Endodermal cell (in vitro differentiated cells): ENCODE results near the gene RINL. TPM values are rescaled to one million over a fixed set of nuclear protein-coding genes. Genes with fewer than 3 reads are reported as not detected.

Experiments used
- DNase-seq: peaks from one replicate; pipeline ENCODE4 v3.0.0-alpha.2; 2017
- H3K27ac ChIP-seq: 2 replicates; pipeline ENCODE4 v1.5.1; 2013; ENCODE audit warnings: mild to moderate bottlenecking, low read depth, low read length, moderate library complexity
- H3K27me3 ChIP-seq: 2 replicates; pipeline ENCODE4 v1.6.1; 2013; ENCODE audit warnings: mild to moderate bottlenecking, low read length, moderate library complexity; ENCODE audit not compliant: insufficient read depth, control insufficient read depth, poor library complexity, severe bottlenecking
- H3K36me3 ChIP-seq: 2 replicates; pipeline ENCODE4 v1.7.0; 2013; ENCODE audit warnings: mild to moderate bottlenecking, low read length, moderate library complexity; ENCODE audit not compliant: control insufficient read depth, insufficient read depth
- H3K4me1 ChIP-seq: one replicate; pipeline ENCODE4 v1.7.0; 2013; ENCODE audit warnings: low read length; ENCODE audit not compliant: control insufficient read depth, insufficient read depth
- H3K4me3 ChIP-seq: 2 replicates; pipeline ENCODE4 v1.5.1; 2013; ENCODE audit warnings: mild to moderate bottlenecking, low read length, moderate library complexity
- H3K9ac ChIP-seq: 2 replicates; pipeline ENCODE4 v1.6.1; 2013; ENCODE audit warnings: mild to moderate bottlenecking, low read length, moderate library complexity; ENCODE audit not compliant: poor library complexity, severe bottlenecking; ENCODE audit errors: extremely low read depth
- H3K9me3 ChIP-seq: 2 replicates; pipeline ENCODE4 v1.6.1; 2013; ENCODE audit warnings: mild to moderate bottlenecking, low read length, moderate library complexity; ENCODE audit not compliant: control insufficient read depth
- H3K27ac Mint-ChIP-seq: 2 replicates; pipeline ENCODE4 v1.8.0; 2020; ENCODE audit warnings: mixed read lengths
- H3K27me3 Mint-ChIP-seq: 2 replicates; pipeline ENCODE4 v1.8.0; 2021; ENCODE audit warnings: mild to moderate bottlenecking, mixed read lengths; ENCODE audit not compliant: insufficient read depth
- H3K36me3 Mint-ChIP-seq: 2 replicates; pipeline ENCODE4 v1.8.0; 2020; ENCODE audit warnings: low read depth, mixed read lengths
- H3K4me1 Mint-ChIP-seq: 2 replicates; pipeline ENCODE4 v1.8.0; 2020; ENCODE audit warnings: mixed read lengths
- H3K4me3 Mint-ChIP-seq: 2 replicates; pipeline ENCODE4 v1.8.0; 2020; ENCODE audit warnings: mild to moderate bottlenecking, moderate library complexity, mixed read lengths
- H3K9me3 Mint-ChIP-seq: 2 replicates; pipeline ENCODE4 v1.8.0; 2020; ENCODE audit warnings: mild to moderate bottlenecking, mixed read lengths
- WGBS, 2 experiments: methylation state at CpG; one replicate each; pipeline versions ENCODE4 v1.1.5 to v1.1.7; 2013; ENCODE audit warnings: missing lambda C conversion rate in 2 of 2, mixed read lengths in 1 of 2; ENCODE audit not compliant: insufficient coverage in 1 of 2, insufficient read length in 1 of 2; 5-methylcytosine and 5-hydroxymethylcytosine counted together
- long read RNA-seq, 4 experiments: library from polyadenylated mRNA in 2 of 4; library from RNA in 1 of 4; library from capped mRNA in 1 of 4; stranded (forward) in 3 of 4; unstranded in 1 of 4; transcript quantifications; one replicate each; pipeline ENCODE4 v2.0.0, GENCODE V29; 2020 to 2021; ENCODE audit warnings: inconsistent platforms in 1 of 4
- polyA plus RNA-seq, 2 experiments: library from polyadenylated mRNA; stranded (reverse); fragments of 50-300 nt; gene quantifications; one replicate each; pipeline ENCODE4 v1.2.3, GENCODE V29; 2013
- total RNA-seq, 2 donors: library from RNA; stranded (reverse); fragmentation: NEBNext Ultra II Directional in 1 of 2; extraction: Animal tissue kit (Norgen Biotek cat#: 25700) in 1 of 2; gene quantifications; 2 replicates in 1 of 2; 3 replicates in 1 of 2; pipeline ENCODE4 v1.2.1, GENCODE V29; 2021
- TF ChIP-seq, protein P1 (sequence below): fragments of 200-600 bp; sonication (generic); conservative IDR thresholded peaks from 2 replicates; pipeline ENCODE4 v1.5.0; 2021; ENCODE audit warnings: antibody characterized with exemption, mild to moderate bottlenecking

Gene RINL, protein sequence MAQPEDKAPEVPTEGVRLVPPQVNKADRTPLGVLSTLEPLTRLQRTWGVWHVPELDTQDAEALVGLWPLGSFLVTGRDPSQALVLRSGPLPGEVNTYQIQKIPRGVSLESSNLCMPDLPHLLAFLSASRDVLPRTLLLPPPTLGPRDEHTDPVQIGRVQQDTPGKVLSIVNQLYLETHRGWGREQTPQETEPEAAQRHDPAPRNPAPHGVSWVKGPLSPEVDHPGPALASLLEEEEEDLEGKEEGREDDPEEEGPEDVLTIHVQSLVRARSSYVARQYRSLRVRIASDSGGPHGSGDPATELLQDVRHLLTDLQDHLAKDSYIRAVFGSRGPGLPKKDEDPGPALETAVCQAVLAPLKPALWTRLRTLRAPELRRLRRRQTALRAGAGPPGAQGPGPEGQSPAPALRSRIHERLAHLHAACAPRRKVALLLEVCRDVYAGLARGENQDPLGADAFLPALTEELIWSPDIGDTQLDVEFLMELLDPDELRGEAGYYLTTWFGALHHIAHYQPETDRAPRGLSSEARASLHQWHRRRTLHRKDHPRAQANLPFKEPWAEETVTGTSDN
- 1 to 10 TPM; 4.8 to 6.7 TPM for total RNA-seq
- 1.7 TPM for polyA plus RNA-seq (2013, experiment 1 of 2)
- 1.9 TPM for polyA plus RNA-seq (2013, experiment 2 of 2)
- long read RNA-seq, experiment 1, partial matches to known transcripts: 0 of 1 reads
- long read RNA-seq, experiment 1, other reads (novel, unspliced or antisense): 1 of 1 reads
- long read RNA-seq, experiment 2, partial matches to known transcripts: 0 of 1 reads
- long read RNA-seq, experiment 2, other reads (novel, unspliced or antisense): 1 of 1 reads
- long read RNA-seq, experiment 3: 0 reads
- long read RNA-seq, experiment 4, partial matches to known transcripts: 0 of 5 reads
- long read RNA-seq, experiment 4, other reads (novel, unspliced or antisense): 2 of 5 reads

DNA sequence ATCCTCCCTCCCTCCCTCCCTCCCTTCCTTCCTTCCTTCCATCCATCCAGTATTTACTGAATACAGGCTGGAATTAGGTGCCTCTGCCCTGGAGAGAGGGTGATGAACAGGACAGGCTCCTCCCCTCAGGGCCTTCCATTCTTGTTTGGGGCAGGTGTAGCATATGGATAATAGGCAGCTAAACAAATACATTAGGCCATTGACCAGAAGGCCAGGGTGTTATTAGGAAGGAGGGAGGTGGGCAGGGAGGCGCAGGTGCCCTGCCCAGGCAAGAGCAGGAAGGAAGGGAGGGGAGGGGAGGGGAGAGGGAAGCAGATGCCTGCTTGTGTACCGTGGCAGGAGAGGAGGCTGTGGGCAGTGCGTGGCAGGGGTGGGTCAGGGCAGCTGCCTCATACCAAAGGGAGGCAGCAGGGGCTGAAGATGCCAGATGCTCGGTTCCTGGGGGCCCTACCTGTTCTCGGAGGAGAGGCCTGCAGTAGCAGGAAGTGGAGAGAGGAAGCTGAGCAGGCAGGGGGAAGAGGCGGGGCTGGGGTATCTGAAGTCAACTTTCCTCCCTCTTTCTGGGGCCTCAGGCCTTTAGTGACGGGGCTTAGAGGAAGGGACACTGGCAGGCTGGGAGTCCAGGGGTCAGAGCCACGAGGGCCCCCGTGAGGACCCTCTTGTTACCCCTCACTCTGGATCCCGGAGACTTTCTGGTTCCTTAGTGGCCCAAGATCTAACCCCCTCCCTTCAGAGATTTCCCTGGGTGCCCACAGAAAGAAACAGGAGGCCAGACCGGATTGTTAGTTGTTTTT lies at the start of gene RINL:
TSS of gene RINL (minus strand) at position 495 of the 794 bp plus-strand sequence. CDS start 1,533 bp downstream, outside the sequence.
- Histone ChIP-seq H3K27ac (no peak within 1 kb of the TSS), H3K9me3 (no peaks in the 10 kb centered on the region), H3K36me3 (no peaks in the 10 kb centered on the region), H3K27me3 (no peaks in the 10 kb centered on the region), H3K4me3 (no peak within 1 kb of the TSS), H3K9ac (no peak within 1 kb of the TSS), H3K4me1 (no peaks in the 10 kb centered on the region)
- H3K4me1 Mint-ChIP-seq: no peaks in the 10 kb centered on the region
- H3K4me3 Mint-ChIP-seq: no peak within 1 kb of the TSS
- no peaks in the 10 kb centered on the region for H3K36me3 Mint-ChIP-seq
- TF ChIP-seq, protein P1, sequence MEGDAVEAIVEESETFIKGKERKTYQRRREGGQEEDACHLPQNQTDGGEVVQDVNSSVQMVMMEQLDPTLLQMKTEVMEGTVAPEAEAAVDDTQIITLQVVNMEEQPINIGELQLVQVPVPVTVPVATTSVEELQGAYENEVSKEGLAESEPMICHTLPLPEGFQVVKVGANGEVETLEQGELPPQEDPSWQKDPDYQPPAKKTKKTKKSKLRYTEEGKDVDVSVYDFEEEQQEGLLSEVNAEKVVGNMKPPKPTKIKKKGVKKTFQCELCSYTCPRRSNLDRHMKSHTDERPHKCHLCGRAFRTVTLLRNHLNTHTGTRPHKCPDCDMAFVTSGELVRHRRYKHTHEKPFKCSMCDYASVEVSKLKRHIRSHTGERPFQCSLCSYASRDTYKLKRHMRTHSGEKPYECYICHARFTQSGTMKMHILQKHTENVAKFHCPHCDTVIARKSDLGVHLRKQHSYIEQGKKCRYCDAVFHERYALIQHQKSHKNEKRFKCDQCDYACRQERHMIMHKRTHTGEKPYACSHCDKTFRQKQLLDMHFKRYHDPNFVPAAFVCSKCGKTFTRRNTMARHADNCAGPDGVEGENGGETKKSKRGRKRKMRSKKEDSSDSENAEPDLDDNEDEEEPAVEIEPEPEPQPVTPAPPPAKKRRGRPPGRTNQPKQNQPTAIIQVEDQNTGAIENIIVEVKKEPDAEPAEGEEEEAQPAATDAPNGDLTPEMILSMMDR: no peak
- 86 to 100% methylated on average over 1 to 11 of the region's 11 CpGs for WGBS, 2 experiments
- H3K9me3 Mint-ChIP-seq: no peaks in the 10 kb centered on the region
- H3K27me3 Mint-ChIP-seq: no peaks in the 10 kb centered on the region
- peak; percentile 68 for DNase-seq
- no peak within 1 kb of the TSS for H3K27ac Mint-ChIP-seq

DNA sequence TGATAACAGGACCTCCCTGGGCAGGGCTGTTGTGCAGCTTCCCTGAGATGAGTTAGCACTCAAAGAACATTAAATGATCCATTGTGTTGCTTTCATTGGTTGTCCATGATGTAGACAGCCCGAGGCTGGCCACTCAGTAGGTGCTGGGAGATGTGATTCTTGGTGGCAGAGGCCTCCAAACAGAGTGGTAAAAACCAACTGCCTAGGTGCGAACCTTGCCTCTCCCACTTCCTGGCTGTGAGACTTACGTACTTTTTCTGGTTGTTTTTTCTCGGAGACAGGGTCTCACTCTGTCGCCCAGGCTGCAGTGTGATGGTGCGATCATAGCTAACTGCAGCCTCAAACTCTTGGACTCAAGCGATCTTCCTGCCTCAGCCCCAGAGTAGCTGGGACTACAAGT lies 46.3 kb upstream of the RINL start:
- H3K36me3 Mint-ChIP-seq: peaks cover 45% of the 10 kb centered on the region
- 93 to 94% methylated on average over 7 of the region's 7 CpGs for WGBS, 2 experiments
- no peaks in the 10 kb centered on the region for H3K27me3 Mint-ChIP-seq

More for the DNA sequence above, 46.3 kb upstream of the RINL start:
- Histone ChIP-seq H3K9ac (no peak overlapping the region), H3K4me3 (no peak overlapping the region), H3K27me3 (no peaks in the 10 kb centered on the region), H3K9me3 (no peaks in the 10 kb centered on the region), H3K27ac (no peak overlapping the region), H3K36me3 (peaks cover 36% of the 10 kb centered on the region), H3K4me1 (no peaks in the 10 kb centered on the region)
- Mint-ChIP-seq H3K4me3 (no peak overlapping the region), H3K4me1 (no peaks in the 10 kb centered on the region), H3K9me3 (peaks cover 1% of the 10 kb centered on the region), H3K27ac (no peak overlapping the region)
- TF ChIP-seq, protein P1: no peak
- DNase-seq: no peak
